Mucosa of rectum (tissue), 2 donors: ENCODE results near the gene SYTL3.

Experiments
- H3K27ac ChIP-seq, 2 donors: one replicate each; pipeline ENCODE4 v1.7.0; 2013; ENCODE audit warnings: inconsistent platforms in 2 of 2, low read depth in 2 of 2, low read length in 2 of 2
- H3K27me3 ChIP-seq, 2 donors: one replicate each; pipeline ENCODE4 v1.7.0; 2013; ENCODE audit warnings: low read length in 2 of 2; ENCODE audit not compliant: control insufficient read depth in 2 of 2, insufficient read depth in 2 of 2
- H3K36me3 ChIP-seq, 2 donors: one replicate each; pipeline ENCODE4 v1.7.0; 2013; ENCODE audit warnings: low read length in 2 of 2; ENCODE audit not compliant: control insufficient read depth in 2 of 2, insufficient read depth in 2 of 2
- H3K4me1 ChIP-seq, 2 donors: one replicate each; pipeline ENCODE4 v1.7.0; 2013; ENCODE audit warnings: low read length in 2 of 2, mild to moderate bottlenecking in 1 of 2; ENCODE audit not compliant: control insufficient read depth in 2 of 2, insufficient read depth in 2 of 2
- H3K4me3 ChIP-seq, 2 donors: one replicate each; pipeline ENCODE4 v1.7.0; 2013; ENCODE audit warnings: low read length in 2 of 2
- H3K9ac ChIP-seq, 2 donors: one replicate each; pipeline ENCODE4 v1.7.0; 2013; ENCODE audit warnings: low read length in 2 of 2, low read depth in 1 of 2, mild to moderate bottlenecking in 1 of 2
- H3K9me3 ChIP-seq, 2 donors: one replicate each; pipeline ENCODE4 v1.7.0; 2013; ENCODE audit warnings: low read length in 2 of 2; ENCODE audit not compliant: control insufficient read depth in 2 of 2
- donor health status: healthy.
- donor health status: Normal muscosa, but diverticular disease.

The SYTL3 gene

GRCh38 chr6:158718461-158719046 lies 68.7 kb downstream of the SYTL3 start:
- Histone ChIP-seq H3K9me3 (no peaks in the 10 kb centered on the region), H3K4me1 (peaks cover 19 to 21% of the 10 kb centered on the region in 2 donors), H3K27me3 (no peaks in the 10 kb centered on the region), H3K27ac (peak overlapping the region; percentile 14 to 67), H3K4me3 (no peak overlapping the region), H3K36me3 (no peaks in the 10 kb centered on the region), H3K9ac (no peak overlapping the region)

DNA sequence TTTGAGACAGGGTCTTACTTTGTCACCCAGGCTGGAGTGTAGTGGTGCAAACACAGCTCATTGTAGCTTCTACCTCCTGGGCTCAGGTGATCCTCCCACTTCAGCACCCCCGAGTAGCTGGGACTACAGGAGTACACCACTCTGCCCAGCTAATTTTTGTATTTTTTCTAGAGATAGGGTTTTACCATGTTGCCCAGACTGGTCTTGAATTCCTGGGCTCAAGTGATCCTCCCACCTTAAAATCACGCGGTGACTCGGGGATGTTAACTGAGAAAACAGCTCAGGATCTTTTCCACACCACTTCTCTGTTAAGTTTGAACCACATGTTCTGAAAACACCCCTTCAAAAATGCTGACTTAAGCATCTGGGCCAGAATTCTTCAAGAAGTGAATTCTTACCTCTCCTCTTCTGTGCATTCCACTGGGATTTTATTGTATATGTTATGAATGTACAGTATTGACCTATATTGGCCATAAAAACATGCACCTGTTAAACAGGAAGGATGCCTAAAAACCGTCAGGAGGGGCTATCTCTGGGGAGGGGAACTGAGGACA lies 72.4 kb downstream of the SYTL3 start:
- no peak overlapping the region for H3K27ac ChIP-seq
- peaks cover 9% of the 10 kb centered on the region in 2 donors for H3K4me1 ChIP-seq
- H3K27me3 ChIP-seq: no peaks in the 10 kb centered on the region
- no peaks in the 10 kb centered on the region for H3K36me3 ChIP-seq
- H3K9ac ChIP-seq: no peak overlapping the region
- H3K4me3 ChIP-seq: no peak overlapping the region
- no peaks in the 10 kb centered on the region for H3K9me3 ChIP-seq

- Histone ChIP-seq H3K27me3 (no peaks in the 10 kb centered on the region), H3K27ac (no peak overlapping the region), H3K4me3 (no peak overlapping the region)
Observed at GRCh38 chr6:158725704-158726103, 75.8 kb downstream of the SYTL3 start.

GRCh38 chr6:158729906-158730540 lies 80.2 kb downstream of the SYTL3 start:
- H3K9me3 ChIP-seq: peaks cover 3 to 4% of the 10 kb centered on the region in 2 donors

More at GRCh38 chr6:158725704-158726103, 75.8 kb downstream of the SYTL3 start:
- no peaks in the 10 kb centered on the region for H3K36me3 ChIP-seq
- no peak overlapping the region for H3K9ac ChIP-seq
- H3K9me3 ChIP-seq: no peaks in the 10 kb centered on the region
- H3K4me1 ChIP-seq: peaks cover 0 to 2% of the 10 kb centered on the region in 2 donors

GRCh38 chr6:158730541-158730907 lies 80.7 kb downstream of the SYTL3 start:
- Histone ChIP-seq H3K9me3 (peaks cover 3 to 4% of the 10 kb centered on the region in 2 donors), H3K27me3 (no peaks in the 10 kb centered on the region), H3K36me3 (no peaks in the 10 kb centered on the region)

More at GRCh38 chr6:158729906-158730540, 80.2 kb downstream of the SYTL3 start:
- Histone ChIP-seq H3K9ac (no peak overlapping the region), H3K4me1 (no peaks in the 10 kb centered on the region), H3K4me3 (no peak overlapping the region), H3K27ac (no peak overlapping the region), H3K36me3 (no peaks in the 10 kb centered on the region), H3K27me3 (no peaks in the 10 kb centered on the region)

GRCh38 chr6:158735009-158735408 lies 85.2 kb downstream of the SYTL3 start:
- Histone ChIP-seq H3K9me3 (peaks cover 3 to 7% of the 10 kb centered on the region in 2 donors), H3K27ac (no peak overlapping the region), H3K9ac (no peak overlapping the region), H3K27me3 (no peaks in the 10 kb centered on the region), H3K36me3 (no peaks in the 10 kb centered on the region), H3K4me1 (no peaks in the 10 kb centered on the region), H3K4me3 (no peak overlapping the region)

More at GRCh38 chr6:158730541-158730907, 80.7 kb downstream of the SYTL3 start:
- Histone ChIP-seq H3K27ac (no peak overlapping the region), H3K4me3 (no peak overlapping the region), H3K9ac (no peak overlapping the region), H3K4me1 (no peaks in the 10 kb centered on the region)

DNA sequence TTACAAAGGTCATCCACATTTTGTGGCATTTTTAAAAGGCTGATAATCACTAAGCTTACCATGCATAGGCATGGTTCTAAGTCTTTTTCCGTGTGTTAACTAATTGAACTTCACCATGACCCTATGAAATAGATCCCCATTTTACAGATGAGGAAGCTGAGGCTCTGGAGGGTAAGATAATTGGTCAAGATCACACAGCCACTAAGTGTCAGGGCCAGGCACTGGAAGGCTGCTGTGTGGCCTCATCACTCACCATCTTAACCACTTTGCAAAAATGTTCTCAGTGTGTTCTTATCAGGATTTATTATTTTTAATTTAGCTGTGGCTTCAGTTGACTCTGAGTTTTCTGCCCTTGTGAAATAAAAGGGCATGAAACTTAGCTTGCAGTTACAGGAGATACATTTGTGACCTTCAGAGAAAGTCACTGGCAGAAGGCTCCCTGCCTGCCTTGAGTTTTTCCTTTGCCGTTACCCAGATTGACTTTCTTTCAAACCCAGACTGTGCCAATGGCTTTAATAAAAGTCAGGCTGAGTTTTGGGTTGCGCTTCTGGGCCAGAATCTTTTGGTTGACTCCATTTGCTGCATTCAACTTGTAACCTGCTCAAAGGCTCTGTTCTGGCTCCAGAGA lies 87.3 kb downstream of the SYTL3 start:
- Histone ChIP-seq H3K9ac (no peak overlapping the region), H3K27ac (peak overlapping the region in 1 of 2 donors; percentile 45), H3K4me1 (no peaks in the 10 kb centered on the region), H3K9me3 (peaks cover 3 to 7% of the 10 kb centered on the region in 2 donors), H3K4me3 (no peak overlapping the region), H3K27me3 (no peaks in the 10 kb centered on the region), H3K36me3 (no peaks in the 10 kb centered on the region)

DNA sequence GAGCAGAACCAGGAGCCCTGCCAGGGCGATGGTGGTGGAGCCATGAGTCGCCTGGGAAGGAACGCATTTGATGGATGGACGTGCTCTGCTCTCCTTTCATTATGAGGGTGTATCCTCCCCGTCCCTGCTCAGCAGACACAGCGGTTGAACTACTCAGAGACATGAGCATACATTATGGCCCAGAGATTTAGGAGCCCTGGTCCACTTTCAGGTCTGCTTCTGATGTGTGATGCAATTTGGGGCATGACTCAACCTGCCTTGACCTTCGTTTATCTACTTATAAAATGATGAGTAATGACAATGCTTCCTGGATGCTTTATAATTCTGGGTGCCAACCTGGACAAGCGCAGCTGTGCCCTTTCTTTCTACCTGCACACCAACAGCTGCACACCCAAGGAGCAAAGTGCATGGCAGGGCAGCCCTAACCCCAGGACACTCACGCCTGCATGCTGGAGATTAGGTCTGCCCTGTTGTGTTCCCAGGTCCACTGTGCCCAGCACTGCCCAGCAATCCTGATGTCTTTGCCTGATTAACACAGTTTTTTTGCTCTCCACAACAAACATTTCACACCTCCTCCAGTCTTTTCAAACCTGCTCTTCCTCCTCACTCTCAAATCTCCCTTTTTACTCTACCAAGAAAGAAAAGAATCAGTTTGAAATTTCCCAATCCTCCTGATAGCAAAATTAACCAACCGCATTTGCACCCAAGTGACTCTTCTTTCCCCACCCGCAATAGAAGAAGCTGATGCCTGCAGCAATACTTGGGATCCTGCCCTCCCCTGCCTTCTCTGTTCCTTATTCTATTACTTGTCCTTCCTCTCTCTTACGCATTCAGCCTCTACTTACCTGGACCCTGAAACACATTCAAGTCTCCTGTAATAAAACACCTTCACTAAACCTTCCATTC lies 88.1 kb downstream of the SYTL3 start:
- no peak overlapping the region for H3K4me3 ChIP-seq
- no peaks in the 10 kb centered on the region for H3K36me3 ChIP-seq
- H3K27me3 ChIP-seq: no peaks in the 10 kb centered on the region
- peak overlapping the region; percentile 38 to 68 for H3K27ac ChIP-seq
- H3K9ac ChIP-seq: no peak overlapping the region
- H3K4me1 ChIP-seq: no peaks in the 10 kb centered on the region
- peaks cover 3 to 7% of the 10 kb centered on the region in 2 donors for H3K9me3 ChIP-seq

GRCh38 chr6:158739673-158740072 lies 89.8 kb downstream of the SYTL3 start:
- Histone ChIP-seq H3K4me3 (no peak overlapping the region), H3K27me3 (no peaks in the 10 kb centered on the region), H3K36me3 (no peaks in the 10 kb centered on the region), H3K4me1 (no peaks in the 10 kb centered on the region), H3K27ac (no peak overlapping the region), H3K9me3 (peaks cover 0 to 3% of the 10 kb centered on the region in 2 donors), H3K9ac (no peak overlapping the region)
